Stimulated activated CD8-positive, alpha-beta memory T cell treated with anti-CD3 and anti-CD28 coated beads, Interleukin-7, amount 100 ng/mL, for 1 hour (primary cell): ENCODE results near the gene MYL11.

Source experiments
- DNase-seq, 2 donors: peaks; one replicate each; pipeline ENCODE4 v3.0.0-alpha.2; 2020; ENCODE audit warnings: low read depth in 2 of 2

Gene MYL11

DNA sequence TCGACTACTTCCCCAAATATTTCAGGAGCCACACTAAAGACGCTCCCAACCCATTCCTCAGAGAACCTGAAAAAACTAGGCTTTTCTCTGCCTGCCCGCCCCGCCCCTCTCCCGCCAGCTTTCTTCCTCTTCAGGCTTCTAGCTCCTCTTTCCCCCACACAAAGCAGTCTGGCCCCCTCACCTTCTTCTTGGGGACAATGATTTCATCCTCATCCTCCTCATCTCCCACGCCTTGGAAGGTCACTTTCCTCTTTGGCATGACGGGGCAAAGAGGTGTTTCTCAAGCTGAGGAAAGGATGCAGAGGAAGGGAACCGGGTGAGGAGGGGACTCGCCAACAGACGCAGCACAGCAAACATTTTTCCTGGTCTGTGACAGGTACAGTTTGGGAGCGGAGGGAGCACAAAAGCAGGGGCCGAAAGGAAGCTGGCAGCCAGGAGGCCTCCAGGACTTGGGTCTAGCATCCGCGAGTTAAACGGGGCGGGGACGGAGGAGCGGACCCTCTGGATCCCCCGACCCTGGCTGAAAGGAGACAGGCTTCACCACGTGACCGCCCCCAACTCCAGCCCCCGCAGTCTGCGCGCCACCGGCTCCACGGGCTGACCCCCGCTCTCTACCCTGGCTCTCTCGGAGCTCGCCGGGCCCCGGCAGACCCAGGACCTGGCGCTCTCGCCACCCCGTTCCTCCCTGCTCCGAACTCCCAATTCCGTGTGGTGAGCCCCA is 20.0 kb upstream of the MYL11 start:
- DNase-seq: no peak

DNA sequence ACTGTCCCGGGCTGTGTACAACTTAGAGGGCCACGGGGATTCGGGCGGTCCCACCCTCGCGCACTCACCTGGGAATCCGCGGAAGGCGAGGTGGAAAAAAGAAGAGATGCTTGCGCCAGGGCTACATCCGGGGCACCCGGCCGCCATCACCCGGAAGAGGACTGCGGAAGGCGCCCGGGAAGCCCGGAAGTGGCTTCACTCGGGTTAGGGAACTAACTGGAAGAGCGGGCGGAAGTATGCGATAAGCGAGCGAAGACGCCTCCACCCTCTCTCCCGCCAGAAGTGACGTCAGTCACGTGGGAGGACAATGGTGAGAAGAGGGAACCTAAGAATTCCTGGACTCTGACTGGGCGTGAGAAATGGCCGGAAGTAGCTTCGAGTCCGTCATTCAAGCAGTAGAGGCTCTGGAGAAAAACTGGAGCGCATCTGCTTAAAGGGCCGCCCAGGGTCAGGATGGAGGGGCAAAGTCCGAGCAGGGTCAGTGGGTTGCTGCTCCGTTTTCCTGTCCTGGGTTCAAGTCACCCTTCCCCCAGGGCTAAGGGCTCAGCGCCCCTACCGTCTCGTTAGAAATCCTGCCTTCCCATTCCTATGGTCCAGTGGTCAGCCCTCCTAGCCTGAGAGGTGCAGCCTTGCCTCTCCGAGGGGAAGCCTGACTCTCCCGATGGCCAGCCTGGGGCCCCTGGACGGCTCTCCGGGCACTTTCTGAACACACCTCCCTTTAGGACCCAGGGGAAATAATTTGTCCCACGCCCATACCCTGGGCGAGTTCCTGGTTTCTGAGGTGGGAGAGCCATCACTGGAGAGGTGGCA is 19.3 kb upstream of the MYL11 start, which contains the start of gene CD2BP2:
Gene CD2BP2 (minus strand): TSS at position 165 of the 810 bp plus-strand sequence. CDS start 627 bp downstream, outside the sequence.
- DNase-seq: peak; percentile 69 to 74

DNA sequence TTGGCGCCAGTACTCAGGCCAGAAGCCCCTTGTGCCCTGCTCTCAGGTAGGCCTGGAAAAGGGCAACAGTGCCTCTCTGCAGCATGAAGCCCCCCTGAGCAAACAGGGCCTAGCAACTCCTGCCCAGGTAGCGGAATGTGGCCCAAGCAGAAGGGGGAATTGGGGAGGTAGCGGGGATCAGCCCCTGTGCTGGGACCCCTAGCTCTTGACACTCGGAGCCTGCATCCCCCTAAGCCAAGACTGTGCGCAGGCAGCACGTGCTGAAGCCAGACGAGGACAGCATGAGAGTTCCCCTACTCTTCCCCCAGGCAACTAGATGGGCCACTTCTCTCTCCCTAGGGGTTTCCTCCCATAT is 18.7 kb upstream of the MYL11 start:
- DNase-seq: no peak

DNA sequence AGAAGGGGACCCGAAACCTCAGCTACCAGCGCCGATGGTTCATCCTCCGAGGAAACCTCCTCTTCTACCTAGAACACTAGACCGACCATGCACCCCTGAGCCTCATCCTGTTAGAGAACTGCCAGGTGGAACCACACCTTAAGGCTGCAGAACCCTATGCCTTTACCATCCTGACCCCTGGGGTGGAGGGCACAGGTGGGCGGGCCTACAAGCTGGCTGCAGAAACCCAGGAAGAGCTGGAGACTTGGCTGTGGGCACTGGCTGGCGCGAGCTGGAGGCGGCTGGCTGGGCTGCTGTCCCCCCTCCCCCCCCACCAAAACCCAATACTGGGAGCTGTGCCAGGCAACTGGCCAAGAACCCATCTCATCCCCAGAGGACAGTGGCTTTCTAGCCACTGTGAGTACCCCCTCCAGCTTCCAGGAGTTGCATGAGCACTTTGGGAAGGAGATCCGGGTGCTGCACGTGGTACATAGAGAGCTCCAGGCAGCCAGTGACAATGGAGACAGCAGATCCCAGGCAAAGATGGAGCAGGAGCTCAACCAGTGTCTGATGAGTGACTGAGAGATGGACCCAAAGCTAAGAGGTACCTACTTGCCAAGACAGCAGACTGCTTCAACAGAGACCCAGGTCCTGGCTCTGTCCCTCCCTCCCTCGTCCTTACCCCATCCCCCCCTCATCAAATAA is 18.1 kb upstream of the MYL11 start:
- no peak for DNase-seq

DNA sequence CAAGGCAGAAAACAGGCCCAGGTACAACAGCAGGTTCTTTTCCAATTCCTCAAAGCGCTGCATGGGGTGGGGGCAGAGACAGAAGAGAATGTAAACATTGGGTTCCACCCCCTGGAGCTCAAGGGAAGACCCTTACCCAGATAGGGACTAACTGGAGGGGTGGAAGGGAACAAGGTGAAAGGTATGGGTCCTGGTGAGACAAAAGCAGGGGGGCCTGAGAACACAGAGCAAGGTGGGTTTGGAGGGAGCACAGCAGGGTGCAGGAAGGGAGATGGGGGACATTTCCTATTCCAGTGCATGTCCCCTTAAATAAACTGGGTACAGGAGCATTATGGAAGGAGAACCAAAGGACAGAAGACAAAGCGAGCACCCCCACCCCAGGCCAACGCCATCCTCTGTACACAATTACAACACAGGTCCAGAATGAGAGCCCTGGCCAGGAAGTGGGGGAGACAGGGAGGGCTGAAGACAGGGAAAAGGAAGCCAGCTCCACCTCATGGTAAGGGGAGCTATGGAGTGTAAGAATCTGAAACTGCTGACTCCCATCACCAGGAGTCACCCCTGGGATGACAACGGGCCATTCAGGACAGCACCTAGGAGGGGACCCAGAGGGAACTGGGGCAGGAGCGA is 17.4 kb upstream of the MYL11 start:
- no peak for DNase-seq

DNA sequence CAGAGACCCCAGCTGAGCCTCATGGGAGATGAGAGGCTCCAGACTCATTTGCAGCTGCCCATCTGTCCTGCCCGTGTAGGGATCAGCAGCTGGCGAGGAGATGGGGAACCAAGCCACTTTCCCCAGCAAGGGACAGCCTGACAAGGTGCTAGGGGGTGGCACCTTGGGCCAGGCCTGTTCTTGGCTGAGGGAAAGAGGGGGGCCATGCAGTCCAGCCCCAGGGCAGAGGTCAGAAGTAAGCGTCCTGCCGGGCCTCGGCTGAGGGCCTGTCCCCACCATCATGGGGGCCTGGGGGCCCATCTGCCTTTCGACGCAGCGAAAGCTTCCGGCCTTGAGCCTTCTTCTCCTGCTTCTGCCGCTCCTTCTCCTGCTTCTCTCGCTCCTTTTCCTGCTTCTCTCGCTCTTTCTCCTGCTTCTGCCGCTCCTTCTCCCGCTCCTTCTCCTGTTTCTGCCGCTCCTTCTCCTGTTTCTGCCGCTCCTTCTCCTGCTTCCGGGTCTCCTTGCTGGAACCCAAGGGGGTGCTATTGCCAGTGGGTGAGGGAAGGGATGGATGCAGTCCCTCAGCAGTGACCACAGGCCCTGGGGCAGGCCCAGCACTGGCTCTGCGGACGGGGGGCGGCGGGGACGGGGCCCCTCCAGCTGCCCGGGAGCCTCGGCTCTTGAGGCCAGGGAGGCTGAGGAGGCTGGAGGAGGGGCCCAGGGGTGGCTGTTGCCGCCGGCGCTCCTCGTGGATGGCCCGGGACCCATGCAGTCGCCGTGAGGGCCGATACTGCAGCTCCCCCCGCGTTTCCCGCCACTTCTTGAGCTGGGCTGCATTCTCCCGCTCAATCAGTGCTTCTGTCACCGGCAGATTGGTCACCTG is 16.7 kb upstream of the MYL11 start:
- no peak for DNase-seq

DNA sequence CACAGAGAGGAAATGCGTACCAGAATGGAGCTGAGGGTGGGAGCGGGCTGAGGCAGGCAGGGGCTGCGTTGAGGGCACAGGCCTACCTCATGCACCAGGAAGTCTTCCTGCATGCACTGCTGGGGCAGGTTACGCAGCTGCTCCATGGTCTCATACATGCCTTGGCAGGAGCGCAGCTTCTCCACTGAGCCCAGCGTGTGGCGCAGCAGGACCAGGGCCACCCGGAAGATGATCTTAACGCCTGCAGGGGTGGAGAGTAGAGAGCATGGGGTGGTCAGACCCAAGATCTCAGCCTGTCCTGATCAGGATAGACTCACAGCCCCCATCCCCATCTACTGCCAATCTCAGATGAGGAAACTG is 16.0 kb upstream of the MYL11 start:
- DNase-seq: no peak

- no peak for DNase-seq
These were observed 15.4 kb upstream of the MYL11 start for GRCh38 chr16:30358990-30359870.

DNA sequence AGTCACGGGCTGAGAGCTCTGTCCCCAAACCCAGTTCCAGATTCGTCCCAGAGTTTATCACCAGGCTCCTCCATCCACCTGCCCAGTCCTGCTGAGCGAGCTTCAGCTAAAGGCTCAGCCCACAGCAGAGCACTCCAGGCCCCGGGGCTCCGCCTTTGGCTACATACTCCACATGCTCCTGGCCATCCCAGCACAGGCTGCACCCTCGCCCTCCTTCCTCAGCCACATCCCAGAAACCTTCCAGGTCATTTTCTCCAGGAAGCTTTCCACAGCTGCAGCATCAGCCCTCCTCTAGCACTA is 14.8 kb upstream of the MYL11 start:
- no peak for DNase-seq

DNA sequence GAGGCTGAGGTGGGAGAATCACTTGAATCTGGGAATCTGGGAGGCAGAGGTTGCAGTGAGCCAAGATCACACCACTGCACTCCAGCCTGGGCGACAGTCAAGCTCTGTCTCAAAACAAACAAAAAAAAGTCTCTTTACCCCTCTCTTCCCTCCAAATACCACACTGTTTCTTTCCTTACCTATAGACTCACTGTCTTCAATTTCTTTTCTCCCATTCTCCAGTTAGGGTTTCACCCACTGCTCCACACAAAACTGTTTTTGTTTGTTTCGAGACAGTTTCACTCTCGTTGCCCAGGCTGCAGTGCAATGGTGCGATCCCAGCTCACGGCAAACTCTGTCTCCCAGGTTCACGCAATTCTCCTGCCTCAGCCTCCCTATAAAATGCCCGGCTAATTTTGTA is 13.4 kb upstream of the MYL11 start:
- no peak for DNase-seq

DNA sequence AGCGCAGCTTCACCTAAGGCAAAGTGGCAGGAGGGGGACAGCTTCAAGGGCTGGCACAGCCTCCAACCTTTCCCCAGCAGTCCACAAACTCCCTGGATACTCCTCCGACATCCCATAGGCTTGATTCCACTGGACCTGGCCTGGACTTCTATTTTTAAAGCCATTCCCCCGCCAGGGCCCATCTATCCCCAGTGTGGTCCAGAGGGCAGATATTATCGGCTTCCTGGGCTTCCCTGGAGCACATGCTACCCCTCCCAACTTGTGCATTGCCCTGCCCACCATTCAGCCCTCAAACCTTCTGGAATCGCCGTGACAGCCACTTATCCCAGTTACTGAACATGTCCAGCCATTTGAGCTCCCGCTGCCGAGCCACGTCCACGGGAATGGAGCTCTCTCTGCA is 9.4 kb upstream of the MYL11 start:
- no peak for DNase-seq

- no peak for DNase-seq
These were observed 8.1 kb upstream of the MYL11 start for GRCh38 chr16:30366511-30366910.

DNA sequence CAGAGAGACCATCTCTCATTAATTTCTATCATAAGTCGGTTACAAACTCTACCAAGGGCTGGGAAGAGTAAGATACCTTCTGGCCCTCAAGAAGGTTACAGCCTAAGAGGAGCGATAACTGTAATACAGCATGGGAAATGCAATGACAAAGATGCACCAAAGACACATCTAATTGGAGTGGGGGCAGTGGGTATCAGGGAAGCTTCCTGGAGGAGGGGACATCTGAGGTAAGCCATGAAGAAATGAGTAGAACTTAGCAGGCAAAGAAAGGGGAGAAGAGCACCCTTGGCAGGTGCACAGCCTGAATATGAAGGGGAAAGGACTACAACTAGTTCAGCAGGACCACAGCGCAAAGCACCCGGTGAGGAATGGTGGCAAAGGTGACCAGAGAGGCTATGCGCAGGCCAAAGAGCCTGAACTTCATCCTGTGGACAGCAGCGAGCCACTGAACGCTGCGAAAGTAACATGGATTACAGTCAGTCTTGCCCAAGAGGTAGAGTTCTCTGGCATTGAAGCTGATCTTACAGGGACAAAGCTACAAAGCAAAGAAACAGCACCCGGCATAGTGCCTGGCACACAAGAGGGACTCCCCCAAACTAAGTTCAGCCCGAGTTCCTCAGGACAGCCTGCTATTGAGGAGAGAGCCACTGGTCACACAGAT is 7.1 kb upstream of the MYL11 start:
- no peak for DNase-seq

GRCh38 chr16:30368122-30368791 is 6.3 kb upstream of the MYL11 start:
- DNase-seq: no peak

GRCh38 chr16:30368792-30369090 is 5.9 kb upstream of the MYL11 start:
- DNase-seq: no peak

- no peak for DNase-seq
These were observed 5.3 kb upstream of the MYL11 start for GRCh38 chr16:30369091-30369937.

DNA sequence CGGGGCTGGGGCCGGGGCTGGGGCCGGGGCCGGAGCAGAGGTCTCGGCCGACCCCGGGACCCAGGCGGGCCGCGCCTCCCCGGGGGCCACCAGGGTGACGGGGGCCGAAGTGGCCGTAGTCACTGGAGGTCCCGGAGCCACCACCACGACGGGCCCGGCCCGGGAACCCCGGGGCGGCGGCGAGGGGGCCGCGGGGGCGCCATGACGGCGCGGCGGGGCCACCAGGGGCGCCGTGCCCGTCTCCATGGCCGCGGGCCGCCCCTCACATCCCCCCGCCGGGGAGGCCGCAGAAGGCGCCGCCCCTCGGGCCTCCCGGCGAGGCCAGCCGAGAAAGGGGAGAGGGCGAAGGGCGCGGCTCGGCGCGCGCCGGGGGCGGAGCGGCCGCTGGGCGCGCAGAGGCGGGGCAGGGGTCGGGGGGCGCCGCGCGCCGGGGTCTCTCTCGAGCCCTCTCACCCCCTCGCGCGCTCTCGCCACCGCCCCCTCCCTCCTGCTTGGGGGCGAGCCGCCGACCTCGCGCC is 4.6 kb upstream of the MYL11 start:
- DNase-seq: no peak

GRCh38 chr16:30370456-30371247 is 4.0 kb upstream of the MYL11 start, which contains the start of gene TBC1D10B:
Gene TBC1D10B, minus strand, starts transcription at chr16:30370494. Its CDS starts 311 bp downstream, at chr16:30370183.
- peak; percentile 96 to 97 for DNase-seq
